HG03457 (cell line): ENCODE measurements around the gene NPAS4.

Source experiments
- ATAC-seq: cut with Tn5 transposase; IDR thresholded peaks from one replicate; pipeline ENCODE4 v1.9.1; 2021; ENCODE audit warnings: moderate number of reproducible peaks; ENCODE audit not compliant: unreplicated experiment

Gene NPAS4

GRCh38 chr11:66475349-66476172 is 54.7 kb downstream of the NPAS4 start:
- no peak for ATAC-seq
